Karpas-422 (cell line): ENCODE data around the gene CFAP97. TPM values are rescaled to one million over a fixed set of nuclear protein-coding genes. Genes with fewer than 3 reads are reported as not detected.
"Not testable (repeated sequence)": the region's sequence is repeated elsewhere in the genome, so short reads cannot be mapped to it uniquely, and the experiment has no call there.

Experiments used
- DNase-seq: peaks from one replicate; pipeline ENCODE4 v3.0.0-alpha.2; 2015
- H2AFZ ChIP-seq: fragments of 200-600 bp; sonication (generic); 2 replicates; pipeline ENCODE4 v1.6.1; 2014; ENCODE audit warnings: antibody characterized with exemption, low read length, mixed read lengths
- H3K27ac ChIP-seq: fragments of 200-600 bp; sonication (generic); 2 replicates; pipeline ENCODE4 v1.5.1; 2014; ENCODE audit warnings: mild to moderate bottlenecking, low read length, moderate library complexity
- H3K27me3 ChIP-seq: fragments of 200-600 bp; sonication (generic); 2 replicates; pipeline ENCODE4 v1.6.1; 2014; ENCODE audit warnings: low read length, mixed read lengths
- H3K36me3 ChIP-seq: fragments of 200-600 bp; sonication (generic); 2 replicates; pipeline ENCODE4 v1.6.1; 2014; ENCODE audit warnings: low read length, mixed read lengths; ENCODE audit not compliant: insufficient read depth
- H3K4me1 ChIP-seq: fragments of 200-600 bp; sonication (generic); 2 replicates; pipeline ENCODE4 v1.6.1; 2014; ENCODE audit warnings: mild to moderate bottlenecking, low read length, mixed read lengths
- H3K4me2 ChIP-seq: fragments of 200-600 bp; sonication (generic); 2 replicates; pipeline ENCODE4 v1.6.1; 2014; ENCODE audit warnings: low read length, low read depth, mild to moderate bottlenecking; ENCODE audit not compliant: poor library complexity, severe bottlenecking
- H3K4me3 ChIP-seq: fragments of 200-600 bp; sonication (generic); 2 replicates; pipeline ENCODE4 v1.5.1; 2014; ENCODE audit warnings: mild to moderate bottlenecking, antibody characterized with exemption, low read length, mixed read lengths
- H3K79me2 ChIP-seq: fragments of 200-600 bp; sonication (generic); 2 replicates; pipeline ENCODE4 v1.6.1; 2014; ENCODE audit warnings: mild to moderate bottlenecking, low read length, mixed read lengths
- H3K9ac ChIP-seq: fragments of 200-600 bp; sonication (generic); 2 replicates; pipeline ENCODE4 v1.6.0; 2014; ENCODE audit warnings: low read length
- H3K9me2 ChIP-seq: fragments of 200-600 bp; sonication (generic), shearing (Covaris generic); replicated peaks from 2 replicates; pipeline ENCODE4 v1.6.0; 2014; ENCODE audit warnings: mild to moderate bottlenecking, low read length, moderate library complexity; ENCODE audit not compliant: insufficient read depth
- H3K9me3 ChIP-seq: fragments of 300-700, 200-600 bp; sonication (generic); 2 replicates; pipeline ENCODE4 v1.6.1; 2014; ENCODE audit warnings: low read length, mixed read lengths
- H4K20me1 ChIP-seq: fragments of 200-600 bp; sonication (generic); 2 replicates; pipeline ENCODE4 v1.6.1; 2014; ENCODE audit warnings: mild to moderate bottlenecking, antibody characterized with exemption, low read length, low read depth; ENCODE audit not compliant: insufficient read depth
- total RNA-seq: library from RNA; depleted of rRNA; stranded (reverse); fragments of >200 nt; shearing (Covaris generic); gene quantifications from 2 replicates; pipeline ENCODE4 v1.2.3, GENCODE V29; 2014; ENCODE audit warnings: low replicate concordance

CFAP97 gene
- total RNA-seq, 1 experiment from 2014 or later, result 44.5 TPM

GRCh38 chr4:185242749-185243533 lies 39.1 kb upstream of the CFAP97 start:
- H3K9me3 ChIP-seq, result no peaks in the 10 kb centered on the region
- no peak overlapping the region for H3K9ac ChIP-seq
- no peaks in the 10 kb centered on the region for H3K9me2 ChIP-seq
- no peak overlapping the region for H3K4me3 ChIP-seq
- H2AFZ ChIP-seq, result no peak overlapping the region
- no peak for DNase-seq
- H3K79me2 ChIP-seq, result peaks cover 76% of the 10 kb centered on the region
- H3K36me3 ChIP-seq, result 0 out of 2 replicates have a peak, but pooled peaks cover 2% of the 10 kb centered on the region
- H4K20me1 ChIP-seq, result no peaks in the 10 kb centered on the region
- H3K4me2 ChIP-seq, result no peak overlapping the region
- peaks cover 23% of the 10 kb centered on the region for H3K4me1 ChIP-seq
- H3K27ac ChIP-seq, result no peak overlapping the region
- H3K27me3 ChIP-seq, result no peaks in the 10 kb centered on the region

GRCh38 chr4:185240486-185240885 lies 36.7 kb upstream of the CFAP97 start:
- not testable (repeated sequence) for H4K20me1 ChIP-seq, H3K4me1 ChIP-seq, H3K9me2 ChIP-seq, H3K9ac ChIP-seq, H3K9me3 ChIP-seq, H3K4me3 ChIP-seq, H2AFZ ChIP-seq, H3K27ac ChIP-seq, H3K36me3 ChIP-seq, H3K4me2 ChIP-seq, H3K27me3 ChIP-seq, DNase-seq
- peaks cover 76% of the 10 kb centered on the region for H3K79me2 ChIP-seq

- Histone ChIP-seq H3K9ac (no peak overlapping the region), H3K27me3 (no peaks in the 10 kb centered on the region), H3K4me3 (no peak overlapping the region), H2AFZ (no peak overlapping the region), H3K79me2 (peaks cover 73% of the 10 kb centered on the region), H3K9me3 (no peaks in the 10 kb centered on the region), H3K9me2 (no peaks in the 10 kb centered on the region), H3K36me3 (no peaks in the 10 kb centered on the region), H3K4me2 (no peak overlapping the region), H3K4me1 (no peaks in the 10 kb centered on the region), H4K20me1 (no peaks in the 10 kb centered on the region), H3K27ac (no peak overlapping the region)
- DNase-seq, result no peak
These were observed 35.0 kb upstream of the CFAP97 start for GRCh38 chr4:185238750-185239149.

GRCh38 chr4:185238215-185238681 lies 34.4 kb upstream of the CFAP97 start:
- Histone ChIP-seq H3K36me3 (no peaks in the 10 kb centered on the region), H3K4me3 (no peak overlapping the region), H3K27me3 (no peaks in the 10 kb centered on the region), H3K9ac (no peak overlapping the region), H2AFZ (no peak overlapping the region), H3K4me1 (no peaks in the 10 kb centered on the region), H3K79me2 (peaks cover 73% of the 10 kb centered on the region), H3K4me2 (no peak overlapping the region), H3K9me3 (no peaks in the 10 kb centered on the region), H3K27ac (no peak overlapping the region), H3K9me2 (no peaks in the 10 kb centered on the region), H4K20me1 (no peaks in the 10 kb centered on the region)
- no peak for DNase-seq

GRCh38 chr4:185237175-185237574 lies 33.4 kb upstream of the CFAP97 start:
- no peaks in the 10 kb centered on the region for H3K27me3 ChIP-seq
- peaks cover 73% of the 10 kb centered on the region for H3K79me2 ChIP-seq
- no peaks in the 10 kb centered on the region for H4K20me1 ChIP-seq
- H3K9me3 ChIP-seq, result no peaks in the 10 kb centered on the region
- H3K9ac ChIP-seq, result no peak overlapping the region
- no peaks in the 10 kb centered on the region for H3K9me2 ChIP-seq
- H3K4me3 ChIP-seq, result no peak overlapping the region
- H3K4me2 ChIP-seq, result no peak overlapping the region
- no peak for DNase-seq
- H3K36me3 ChIP-seq, result no peaks in the 10 kb centered on the region
- no peak overlapping the region for H2AFZ ChIP-seq
- H3K4me1 ChIP-seq, result no peaks in the 10 kb centered on the region
- H3K27ac ChIP-seq, result no peak overlapping the region

- H3K4me1 ChIP-seq, result no peaks in the 10 kb centered on the region
- H3K79me2 ChIP-seq, result peaks cover 73% of the 10 kb centered on the region
- no peaks in the 10 kb centered on the region for H3K9me2 ChIP-seq
- H3K36me3 ChIP-seq, result no peaks in the 10 kb centered on the region
- no peak overlapping the region for H3K4me2 ChIP-seq
- no peak for DNase-seq
- no peaks in the 10 kb centered on the region for H4K20me1 ChIP-seq
- no peak overlapping the region for H3K4me3 ChIP-seq
- H3K9ac ChIP-seq, result no peak overlapping the region
- H3K27me3 ChIP-seq, result no peaks in the 10 kb centered on the region
- H3K9me3 ChIP-seq, result no peaks in the 10 kb centered on the region
- no peak overlapping the region for H2AFZ ChIP-seq
- no peak overlapping the region for H3K27ac ChIP-seq
These were observed 32.2 kb upstream of the CFAP97 start for GRCh38 chr4:185235843-185236503.

GRCh38 chr4:185235119-185235842 lies 31.5 kb upstream of the CFAP97 start:
- Histone ChIP-seq H3K79me2 (peaks cover 80% of the 10 kb centered on the region), H3K9me3 (no peaks in the 10 kb centered on the region), H3K4me2 (no peak overlapping the region), H3K27ac (no peak overlapping the region), H4K20me1 (no peaks in the 10 kb centered on the region), H3K9ac (no peak overlapping the region), H2AFZ (no peak overlapping the region), H3K9me2 (no peaks in the 10 kb centered on the region), H3K4me3 (no peak overlapping the region), H3K27me3 (no peaks in the 10 kb centered on the region), H3K4me1 (no peaks in the 10 kb centered on the region), H3K36me3 (no peaks in the 10 kb centered on the region)
- DNase-seq, result no peak

- Histone ChIP-seq H3K79me2 (peaks cover 91% of the 10 kb centered on the region), H3K27me3 (no peaks in the 10 kb centered on the region), H2AFZ (no peak overlapping the region), H3K27ac (no peak overlapping the region), H3K4me1 (peaks cover 4% of the 10 kb centered on the region), H3K36me3 (no peaks in the 10 kb centered on the region), H3K9ac (no peak overlapping the region), H3K4me2 (no peak overlapping the region), H3K4me3 (no peak overlapping the region), H3K9me2 (no peaks in the 10 kb centered on the region), H3K9me3 (no peaks in the 10 kb centered on the region), H4K20me1 (no peaks in the 10 kb centered on the region)
- no peak for DNase-seq
These were observed 28.6 kb upstream of the CFAP97 start for GRCh38 chr4:185232370-185232769.
